Kidney epithelial cell (primary cell): ENCODE results near the gene LRRC9. TPM values are rescaled to one million over a fixed set of nuclear protein-coding genes. Genes with fewer than 3 reads are reported as not detected.
"Not testable (repeated sequence)": the region's sequence is repeated elsewhere in the genome, so short reads cannot be mapped to it uniquely, and the experiment has no call there.

Experiments used
- DNase-seq: peaks from one replicate; pipeline ENCODE4 v3.0.0-alpha.2; 2010; ENCODE audit warnings: low read depth
- H3K27me3 ChIP-seq: 2 replicates; pipeline ENCODE4 v1.6.0; 2011; ENCODE audit warnings: low read length; ENCODE audit not compliant: control insufficient read depth, insufficient read depth
- H3K36me3 ChIP-seq: 2 replicates; pipeline ENCODE4 v1.5.1; 2011; ENCODE audit warnings: low read length; ENCODE audit not compliant: control insufficient read depth, insufficient read depth
- H3K4me3 ChIP-seq: 2 replicates; pipeline ENCODE4 v1.5.1; 2011; ENCODE audit warnings: low read depth, mild to moderate bottlenecking, control low read depth, low read length
- CTCF ChIP-seq: IDR thresholded peaks from 2 replicates; pipeline ENCODE4 v1.5.1; 2011; ENCODE audit warnings: mild to moderate bottlenecking, moderate library complexity, low read length, control low read depth, inconsistent platforms; ENCODE audit not compliant: insufficient read depth, poor library complexity, severe bottlenecking
- total RNA-seq: library from RNA; depleted of rRNA; stranded (reverse); fragments of >200 nt; gene quantifications from 2 replicates; pipeline ENCODE4 v1.2.3, GENCODE V29; 2015

The LRRC9 gene
- total RNA-seq, 1 donor from 2014 or later: not detected

GRCh38 chr14:60093080-60093479 is 173.1 kb downstream of the LRRC9 start:
- DNase-seq: no peak
- TF ChIP-seq CTCF: no peak
- H3K27me3 ChIP-seq: no peaks in the 10 kb centered on the region
- no peaks in the 10 kb centered on the region for H3K36me3 ChIP-seq
- peak overlapping the region; percentile 97 for H3K4me3 ChIP-seq

GRCh38 chr14:60093606-60094005 is 173.7 kb downstream of the LRRC9 start:
- Histone ChIP-seq H3K36me3 (no peaks in the 10 kb centered on the region), H3K4me3 (peak overlapping the region; percentile 97), H3K27me3 (no peaks in the 10 kb centered on the region)
- DNase-seq: no peak
- TF ChIP-seq CTCF: no peak

DNA sequence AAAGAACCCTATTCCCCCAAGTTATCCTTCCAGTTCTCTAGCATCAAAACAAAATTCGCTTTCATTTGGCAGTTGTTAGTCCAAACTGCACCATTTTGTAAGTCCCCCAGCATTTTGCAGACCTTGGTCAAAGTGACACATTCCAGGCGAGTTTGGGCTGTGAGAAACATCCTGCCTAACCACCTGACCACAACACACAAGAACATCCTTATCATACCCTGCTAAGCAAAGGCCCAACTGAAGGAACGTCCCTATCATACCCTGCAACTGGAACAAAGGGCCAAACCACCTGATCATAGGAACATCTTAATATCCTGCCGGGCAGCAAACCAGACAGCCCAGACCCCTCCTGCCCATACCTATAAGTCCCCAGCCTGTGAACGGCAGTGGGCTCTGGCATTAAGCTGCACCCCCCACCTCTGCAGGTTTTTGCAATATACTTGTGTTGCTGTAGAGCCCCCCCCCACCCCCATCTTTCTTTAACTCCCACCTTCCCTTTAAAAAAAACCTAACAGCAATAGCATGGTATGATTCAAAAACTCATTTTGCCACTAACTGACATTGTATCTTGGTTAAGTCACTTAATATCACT is 174.5 kb downstream of the LRRC9 start:
- Histone ChIP-seq H3K4me3 (peak overlapping the region; percentile 23), H3K27me3 (no peaks in the 10 kb centered on the region), H3K36me3 (no peaks in the 10 kb centered on the region)
- TF ChIP-seq CTCF: no peak
- no peak for DNase-seq

- H3K27me3 ChIP-seq: no peaks in the 10 kb centered on the region
- no peak overlapping the region for H3K4me3 ChIP-seq
- TF ChIP-seq CTCF: no peak
- DNase-seq: no peak
- no peaks in the 10 kb centered on the region for H3K36me3 ChIP-seq
These were observed 175.3 kb downstream of the LRRC9 start for GRCh38 chr14:60095231-60095630.

DNA sequence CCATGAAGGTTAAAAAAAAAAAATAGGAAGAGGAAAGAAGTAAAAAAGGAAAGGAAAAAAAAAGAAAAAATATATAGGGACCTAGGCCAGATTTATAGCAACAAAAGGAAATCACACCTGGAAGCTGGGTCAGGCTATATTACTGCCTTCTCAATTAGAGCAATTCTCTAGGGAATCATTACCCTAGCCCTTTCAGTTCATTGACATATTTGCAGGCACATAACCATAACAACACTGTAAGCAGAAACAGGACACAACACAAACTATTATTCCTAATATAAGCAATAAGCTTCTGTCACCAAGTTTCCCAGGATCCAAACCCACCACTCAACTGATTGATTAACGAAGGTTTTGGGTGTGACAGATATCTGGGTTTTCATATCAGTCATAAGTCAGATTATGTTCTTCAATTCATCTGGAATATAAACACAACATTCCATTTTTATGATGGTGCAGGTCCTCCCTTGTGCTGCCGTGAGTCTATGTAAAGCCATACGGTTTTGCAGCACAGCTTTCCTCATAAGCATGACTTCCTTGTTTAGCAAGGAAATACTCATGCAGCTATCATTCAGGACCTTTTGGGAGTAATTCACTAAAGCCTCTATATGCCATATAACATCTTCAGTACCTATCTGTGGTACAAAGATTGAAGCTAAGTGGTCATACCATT is 176.0 kb downstream of the LRRC9 start:
- Histone ChIP-seq H3K27me3 (no peaks in the 10 kb centered on the region), H3K4me3 (no peak overlapping the region), H3K36me3 (no peaks in the 10 kb centered on the region)
- TF ChIP-seq CTCF: no peak
- DNase-seq: no peak

DNA sequence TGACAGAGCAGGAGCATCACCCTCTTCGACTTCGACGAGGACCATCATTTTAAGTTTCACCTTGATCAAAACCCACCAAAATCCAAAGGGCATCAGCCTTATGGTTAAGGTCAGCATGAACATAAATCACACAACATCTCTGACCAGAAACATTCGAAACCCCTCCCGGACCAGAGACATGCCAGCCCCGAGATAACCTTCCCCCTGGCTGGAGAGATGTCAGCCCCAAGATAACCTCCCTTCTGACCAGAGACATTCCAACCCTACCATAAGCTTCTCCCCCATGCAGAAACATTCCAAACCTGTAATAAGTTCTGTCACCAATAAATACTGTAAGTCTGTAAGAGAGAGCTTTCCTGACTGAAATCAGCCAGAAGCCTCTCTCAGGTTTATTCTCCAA is 178.0 kb downstream of the LRRC9 start:
- TF ChIP-seq CTCF: no peak
- Histone ChIP-seq H3K4me3 (no peak overlapping the region), H3K36me3 (no peaks in the 10 kb centered on the region), H3K27me3 (no peaks in the 10 kb centered on the region)
- DNase-seq: no peak

DNA sequence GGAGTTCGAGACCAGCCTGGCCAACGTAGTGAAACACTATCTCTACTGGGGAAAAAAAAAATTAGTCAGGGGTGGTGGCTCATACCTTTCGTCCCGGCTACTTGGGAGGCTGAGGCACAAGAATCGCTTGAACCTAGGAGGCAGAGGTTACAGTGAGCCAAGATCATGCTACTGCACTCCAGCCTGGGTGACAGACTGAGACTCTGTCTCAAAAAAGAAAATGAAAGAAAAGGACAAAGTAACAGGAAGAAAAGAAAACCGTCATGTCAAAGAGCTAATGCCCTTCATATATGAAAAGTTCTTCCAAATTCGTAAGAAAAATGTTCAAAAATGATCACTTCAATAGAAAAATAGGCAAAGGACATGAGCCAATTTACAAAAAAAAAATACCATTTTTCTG is 179.9 kb downstream of the LRRC9 start:
- H3K27me3 ChIP-seq, DNase-seq, H3K36me3 ChIP-seq, H3K4me3 ChIP-seq: not testable (repeated sequence)
